ENCODE data around the gene KCNJ1. TPM values are rescaled to one million over a fixed set of nuclear protein-coding genes. Genes with fewer than 3 reads are reported as not detected.

The KCNJ1 gene
- not detected in 2 replicates for total RNA-seq

GRCh38 chr11:128867277-128867676 is at the start of gene KCNJ1:
TSS of gene KCNJ1 (minus strand) at chr11:128867296. CDS start at chr11:128840243, 27,053 bp downstream.

GRCh38 chr11:128890543-128891368 is 23.7 kb upstream of the KCNJ1 start, which contains the start of gene KCNJ5:
TSS of gene KCNJ5 (plus strand) at chr11:128891356. CDS start at chr11:128911274, 19,918 bp downstream.

Other genes starting within 250 kb of the KCNJ1 start
- 0.11 TPM in 1 of 2 replicates, not detected in the other for gene FLI1, start 173.2 kb downstream of the KCNJ1 start, total RNA-seq
- gene KCNJ5, start 24.1 kb upstream of the KCNJ1 start, total RNA-seq = under 0.01 and 0.54 TPM in 2 replicates
- 0.33 and 0.39 TPM in 2 replicates for gene TP53AIP1, start 75.6 kb upstream of the KCNJ1 start, total RNA-seq

Data from placental epithelial cell (primary cell).